Activated naive CD4-positive, alpha-beta T cell treated with anti-CD3 and anti-CD28 coated beads, Interleukin-2, amount 50 U/mL, for 72 hours (primary cell): ENCODE measurements around the gene GPR75. TPM values are rescaled to one million over a fixed set of nuclear protein-coding genes. Genes with fewer than 3 reads are reported as not detected.
"Not testable (repeated sequence)": the region's sequence is repeated elsewhere in the genome, so short reads cannot be mapped to it uniquely, and the experiment has no call there.

Experiments
- ATAC-seq, 2 donors: fragments of 150-1000 bp; cut with Tn5 transposase; 2 replicates each; pipeline ENCODE4 v1.10.0; 2021; ENCODE audit warnings: mild to moderate bottlenecking in 2 of 2, moderate library complexity in 2 of 2
- DNase-seq, 2 donors: peaks; one replicate each; pipeline ENCODE4 v3.0.0; 2021 to 2022; ENCODE audit warnings: low spot score in 2 of 2
- H3K27ac Mint-ChIP-seq, 2 donors: one replicate each; pipeline ENCODE4 v1.8.0; 2022; ENCODE audit warnings: mild to moderate bottlenecking in 2 of 2, mixed read lengths in 2 of 2
- H3K36me3 Mint-ChIP-seq, 2 donors: one replicate each; pipeline ENCODE4 v1.8.0; 2022; ENCODE audit warnings: mixed read lengths in 2 of 2
- H3K9me3 Mint-ChIP-seq, 2 donors: one replicate each; pipeline ENCODE4 v1.8.0; 2022; ENCODE audit warnings: mixed read lengths in 2 of 2
- total RNA-seq, 2 donors: library from RNA; stranded (reverse); gene quantifications; one replicate each; pipeline ENCODE4 v1.2.3, GENCODE V29; 2022

GPR75 gene
- total RNA-seq, 2 donors from 2014 or later: 0.55 to 0.91 TPM

DNA sequence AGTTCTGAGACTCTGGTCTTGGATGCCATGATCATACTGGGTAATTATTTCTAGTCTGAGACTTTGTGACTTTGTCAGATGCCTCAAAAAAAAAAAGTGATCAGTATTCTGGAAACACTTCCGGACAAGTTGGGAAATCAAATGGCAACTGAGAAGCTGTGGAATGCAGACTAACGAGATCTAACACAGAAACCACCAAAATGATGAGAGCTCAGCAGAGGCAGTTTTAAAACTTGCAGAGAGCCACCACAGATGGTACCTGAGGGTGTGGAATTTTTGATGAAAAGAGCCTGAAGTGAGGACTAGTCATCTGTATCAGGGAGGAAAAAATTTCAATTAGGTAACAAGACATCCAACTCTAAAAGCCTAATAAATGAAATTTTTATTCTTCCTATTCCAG is 5.5 kb upstream of the GPR75 start:
- Mint-ChIP-seq H3K36me3 (peaks cover 11% of the 10 kb centered on the region in 2 donors), H3K9me3 (no peaks in the 10 kb centered on the region), H3K27ac (no peak overlapping the region)
- DNase-seq: no peak
- ATAC-seq: no peak

DNA sequence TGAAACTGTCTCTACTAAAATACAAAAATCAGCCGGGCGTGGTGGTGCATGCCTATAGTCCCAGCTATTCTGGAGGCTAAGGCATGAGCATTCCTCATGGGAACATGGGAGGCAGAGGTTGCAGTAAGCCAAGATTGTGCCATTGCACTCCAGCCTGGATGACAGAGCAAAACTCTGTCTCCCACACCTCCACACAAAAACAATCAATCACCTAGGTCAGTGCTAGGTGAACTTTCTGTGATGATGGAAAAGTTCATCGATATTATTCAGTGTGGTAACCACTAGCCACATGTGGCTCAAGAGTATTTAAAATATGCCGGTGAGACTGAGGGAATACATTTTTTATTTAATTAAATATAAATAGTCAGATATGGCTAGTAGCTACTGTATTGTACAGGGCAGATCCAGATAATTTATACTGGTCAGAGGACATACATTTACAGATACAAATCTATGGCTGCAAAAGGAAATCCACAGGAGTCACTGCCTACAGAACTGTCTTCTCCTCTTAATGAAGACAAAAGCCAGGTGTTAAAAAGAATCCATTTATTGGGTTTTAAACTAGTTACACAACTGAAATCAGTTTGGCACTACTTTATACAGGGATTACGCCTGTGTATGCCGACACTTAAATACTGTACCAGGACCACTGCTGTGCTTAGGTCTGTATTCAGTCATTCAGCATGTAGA is 3.9 kb upstream of the GPR75 start:
- no peak for DNase-seq
- Mint-ChIP-seq H3K36me3 (peaks cover 11% of the 10 kb centered on the region in 2 donors), H3K9me3 (no peaks in the 10 kb centered on the region), H3K27ac (no peak overlapping the region)
- ATAC-seq: no peak

DNA sequence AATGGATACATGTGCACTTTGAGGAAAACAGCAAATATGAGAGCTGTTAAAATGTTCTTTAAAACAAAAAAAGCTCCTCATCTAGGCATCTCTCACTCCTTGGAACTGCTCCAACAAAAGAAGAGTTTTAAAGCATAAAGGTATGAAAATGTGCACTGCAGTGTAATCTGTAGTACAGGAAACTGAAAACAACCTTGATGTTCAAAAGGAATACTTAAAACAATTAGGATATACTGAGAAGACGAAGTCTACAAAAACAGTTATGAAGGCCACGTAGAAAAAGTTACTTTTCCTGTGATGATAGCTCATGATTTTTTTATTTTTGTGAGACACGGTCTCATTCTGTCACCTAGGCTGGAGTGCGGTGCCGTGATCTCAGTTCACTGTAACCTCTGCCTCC is 2.1 kb upstream of the GPR75 start:
- no peak overlapping the region for H3K27ac Mint-ChIP-seq

GRCh38 chr2:53856272-53856671 is 3.5 kb downstream of the GPR75 start:
- no peak overlapping the region for H3K27ac Mint-ChIP-seq
- ATAC-seq: no peak
- DNase-seq: no peak
- H3K36me3 Mint-ChIP-seq: no peaks in the 10 kb centered on the region
- no peaks in the 10 kb centered on the region for H3K9me3 Mint-ChIP-seq

More for the DNA sequence above, 2.1 kb upstream of the GPR75 start:
- ATAC-seq (no peak), DNase-seq (no peak)
- Mint-ChIP-seq H3K36me3 (peaks cover 6% of the 10 kb centered on the region in 2 donors), H3K9me3 (no peaks in the 10 kb centered on the region)

GRCh38 chr2:53854678-53855077 is 5.1 kb downstream of the GPR75 start:
- Mint-ChIP-seq H3K9me3 (no peaks in the 10 kb centered on the region), H3K27ac (no peak overlapping the region), H3K36me3 (no peaks in the 10 kb centered on the region)
- peak in 1 of 2 donors; percentile 55 for ATAC-seq
- no peak for DNase-seq

DNA sequence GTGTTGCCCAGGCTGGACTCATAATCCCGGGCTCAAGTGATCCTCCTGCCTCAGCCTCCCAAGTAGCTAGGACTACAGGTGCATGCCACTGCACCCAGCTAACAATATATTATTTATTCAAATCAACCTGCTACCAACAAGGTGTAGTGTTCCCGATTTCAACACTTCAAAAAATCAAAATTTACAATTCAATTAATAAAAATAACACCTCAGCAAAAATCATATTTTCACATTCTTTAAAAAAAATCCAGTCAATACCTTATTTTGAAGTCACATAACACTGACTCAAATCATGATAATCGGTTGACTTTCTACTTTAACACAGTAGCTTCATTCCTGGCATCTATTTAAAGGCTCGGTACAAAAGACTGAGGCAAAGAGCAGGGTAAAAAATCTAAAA is 7.2 kb downstream of the GPR75 start:
- Mint-ChIP-seq H3K27ac (no peak overlapping the region), H3K36me3 (no peaks in the 10 kb centered on the region), H3K9me3 (no peaks in the 10 kb centered on the region)
- ATAC-seq (peak in 1 of 2 donors; percentile 38), DNase-seq (no peak)

- H3K9me3 Mint-ChIP-seq, ATAC-seq, DNase-seq, H3K36me3 Mint-ChIP-seq, H3K27ac Mint-ChIP-seq: not testable (repeated sequence)
Measured at GRCh38 chr2:53851052-53851757, 8.6 kb downstream of the GPR75 start.

GRCh38 chr2:53848062-53848461 is 11.7 kb downstream of the GPR75 start:
- Mint-ChIP-seq H3K9me3 (no peaks in the 10 kb centered on the region), H3K36me3 (no peaks in the 10 kb centered on the region), H3K27ac (no peak overlapping the region)
- DNase-seq (no peak), ATAC-seq (no peak)

DNA sequence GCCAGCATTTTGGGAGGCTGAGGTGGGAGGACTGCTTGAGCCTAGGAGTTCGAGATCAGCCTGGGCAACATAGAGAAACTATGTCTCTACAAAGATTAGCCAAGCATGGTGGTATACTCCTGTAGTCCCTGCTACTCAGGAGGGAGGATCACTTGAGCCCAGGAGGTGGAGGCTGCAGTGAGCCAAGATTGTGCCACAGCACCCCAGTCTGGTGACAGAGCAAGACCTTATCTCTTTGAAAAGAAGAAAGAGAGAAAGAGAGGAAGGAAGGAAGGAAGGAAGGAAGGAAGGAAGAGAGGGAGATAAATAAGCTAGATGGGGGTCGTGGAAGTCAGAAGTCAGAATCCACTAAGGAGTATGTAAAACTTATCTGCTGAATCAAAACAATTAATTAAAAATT is 16.2 kb downstream of the GPR75 start:
- DNase-seq: no peak
- Mint-ChIP-seq H3K9me3 (no peaks in the 10 kb centered on the region), H3K36me3 (no peaks in the 10 kb centered on the region), H3K27ac (no peak overlapping the region)
- ATAC-seq: no peak

GRCh38 chr2:53842891-53843290 is 16.9 kb downstream of the GPR75 start:
- H3K27ac Mint-ChIP-seq: no peak overlapping the region
- no peak for DNase-seq
- no peaks in the 10 kb centered on the region for H3K36me3 Mint-ChIP-seq
- ATAC-seq: no peak
- H3K9me3 Mint-ChIP-seq: no peaks in the 10 kb centered on the region

- not testable (repeated sequence) for DNase-seq, H3K27ac Mint-ChIP-seq, ATAC-seq, H3K9me3 Mint-ChIP-seq, H3K36me3 Mint-ChIP-seq
Measured at GRCh38 chr2:53841651-53842050, 18.1 kb downstream of the GPR75 start.

DNA sequence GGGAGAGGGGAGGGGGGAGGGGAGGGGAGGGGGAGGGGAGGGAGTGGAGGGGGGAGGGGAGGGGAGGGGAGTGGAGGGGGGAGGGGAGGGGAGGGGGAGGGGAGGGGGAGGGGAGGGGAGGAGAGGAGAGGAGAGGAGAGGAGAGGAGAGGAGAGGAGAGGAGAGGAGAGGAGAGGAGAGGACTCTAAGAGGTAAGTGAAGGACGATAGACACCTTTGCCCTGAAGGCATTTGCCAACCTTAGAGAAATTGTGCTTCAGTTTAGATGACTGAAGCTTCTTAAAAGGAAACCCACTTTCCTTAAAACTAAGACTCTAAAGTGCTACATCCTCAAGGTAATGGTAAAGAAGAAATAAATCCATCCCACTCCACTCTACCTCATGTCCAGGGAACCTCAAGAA is 19.2 kb downstream of the GPR75 start:
- ATAC-seq (no peak), DNase-seq (no peak)
- H3K27ac Mint-ChIP-seq: no peak overlapping the region
- no peaks in the 10 kb centered on the region for H3K9me3 Mint-ChIP-seq
- H3K36me3 Mint-ChIP-seq: no peaks in the 10 kb centered on the region

GRCh38 chr2:53829980-53830290 is 29.8 kb downstream of the GPR75 start:
- not testable (repeated sequence) for ATAC-seq
- H3K9me3 Mint-ChIP-seq: peaks cover 0 to 10% of the 10 kb centered on the region in 2 donors
- peak overlapping the region in 1 of 2 donors; percentile 46 for H3K27ac Mint-ChIP-seq

GRCh38 chr2:53829273-53829979 is 30.3 kb downstream of the GPR75 start:
- Mint-ChIP-seq H3K27ac (no peak overlapping the region), H3K36me3 (peaks cover 0 to 9% of the 10 kb centered on the region in 2 donors), H3K9me3 (peaks cover 0 to 10% of the 10 kb centered on the region in 2 donors)
- no peak for ATAC-seq
- no peak for DNase-seq

More at GRCh38 chr2:53829980-53830290, 29.8 kb downstream of the GPR75 start:
- not testable (repeated sequence) for DNase-seq, H3K36me3 Mint-ChIP-seq

DNA sequence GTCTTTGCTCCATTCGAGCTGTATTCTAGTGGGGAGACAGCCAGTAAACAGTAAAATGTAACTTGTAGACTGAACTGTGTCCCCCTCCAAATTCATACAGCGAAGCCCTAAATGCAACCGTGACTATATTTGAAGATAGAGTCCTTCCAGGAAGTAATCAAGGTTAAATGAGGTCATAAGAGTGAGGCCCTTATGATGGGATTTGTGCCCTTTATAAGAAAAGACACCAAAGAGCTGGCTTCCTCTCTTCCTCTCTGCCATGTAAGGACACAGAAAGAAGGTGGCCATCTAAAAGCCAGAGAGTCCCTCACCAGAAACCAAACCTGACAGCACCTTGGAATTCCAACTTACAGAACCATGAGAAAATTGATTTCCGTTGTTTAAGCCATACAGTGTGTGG is 31.4 kb downstream of the GPR75 start:
- H3K27ac Mint-ChIP-seq: no peak overlapping the region
- no peak for DNase-seq
- ATAC-seq: no peak

DNA sequence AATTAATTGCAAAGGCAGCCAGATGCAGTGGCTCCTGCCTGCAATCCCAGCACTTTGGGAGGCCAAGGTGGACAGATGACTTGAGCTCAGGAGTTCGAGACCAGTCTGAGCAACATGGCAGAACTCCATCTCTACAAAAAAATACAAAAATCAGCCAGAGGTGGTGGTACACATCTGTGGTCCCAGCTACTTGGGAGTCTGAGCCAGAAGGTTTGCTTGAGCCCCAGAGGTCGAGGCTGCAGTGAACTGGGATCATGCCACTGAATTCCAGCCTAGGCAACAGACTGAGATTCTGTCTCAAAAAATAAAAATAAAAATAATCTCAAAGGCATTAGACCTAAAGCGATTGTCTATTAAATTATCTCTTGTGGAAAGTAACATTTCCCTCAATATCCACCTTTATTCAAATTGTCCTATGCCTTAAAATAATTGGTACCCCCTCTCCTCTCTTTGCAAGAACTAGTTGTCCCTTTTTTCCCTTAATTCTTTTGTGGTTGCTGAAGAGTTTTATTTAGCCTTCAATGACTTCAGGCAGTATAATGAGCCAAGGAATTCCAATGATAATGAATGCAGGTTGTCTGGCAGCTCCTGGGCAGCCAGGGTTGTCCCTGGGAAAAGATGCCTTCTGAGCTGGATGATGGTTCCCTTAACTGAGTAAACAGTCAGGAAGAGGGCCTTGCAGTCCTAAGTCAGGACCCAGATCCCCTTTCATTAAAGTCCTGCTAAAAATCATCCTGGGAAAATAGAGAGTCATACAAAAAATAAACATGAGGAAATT is 32.2 kb downstream of the GPR75 start:
- peak overlapping the region in 1 of 2 donors; percentile 65 for H3K27ac Mint-ChIP-seq
- no peak for ATAC-seq

More for the DNA sequence above, 31.4 kb downstream of the GPR75 start:
- Mint-ChIP-seq H3K9me3 (peaks cover 0 to 10% of the 10 kb centered on the region in 2 donors), H3K36me3 (peaks cover 0 to 9% of the 10 kb centered on the region in 2 donors)

More for the DNA sequence above, 32.2 kb downstream of the GPR75 start:
- DNase-seq: no peak
- Mint-ChIP-seq H3K36me3 (peaks cover 0 to 9% of the 10 kb centered on the region in 2 donors), H3K9me3 (peaks cover 0 to 10% of the 10 kb centered on the region in 2 donors)
